NCI-H187 (cell line): Measurements from ENCODE around the gene SCGB1D2.

Experiments
- DNase-seq, 2 experiments: peaks; one replicate each; lab custom pipeline; 2025; lab: John Stamatoyannopoulos, UW

SCGB1D2 gene

DNA sequence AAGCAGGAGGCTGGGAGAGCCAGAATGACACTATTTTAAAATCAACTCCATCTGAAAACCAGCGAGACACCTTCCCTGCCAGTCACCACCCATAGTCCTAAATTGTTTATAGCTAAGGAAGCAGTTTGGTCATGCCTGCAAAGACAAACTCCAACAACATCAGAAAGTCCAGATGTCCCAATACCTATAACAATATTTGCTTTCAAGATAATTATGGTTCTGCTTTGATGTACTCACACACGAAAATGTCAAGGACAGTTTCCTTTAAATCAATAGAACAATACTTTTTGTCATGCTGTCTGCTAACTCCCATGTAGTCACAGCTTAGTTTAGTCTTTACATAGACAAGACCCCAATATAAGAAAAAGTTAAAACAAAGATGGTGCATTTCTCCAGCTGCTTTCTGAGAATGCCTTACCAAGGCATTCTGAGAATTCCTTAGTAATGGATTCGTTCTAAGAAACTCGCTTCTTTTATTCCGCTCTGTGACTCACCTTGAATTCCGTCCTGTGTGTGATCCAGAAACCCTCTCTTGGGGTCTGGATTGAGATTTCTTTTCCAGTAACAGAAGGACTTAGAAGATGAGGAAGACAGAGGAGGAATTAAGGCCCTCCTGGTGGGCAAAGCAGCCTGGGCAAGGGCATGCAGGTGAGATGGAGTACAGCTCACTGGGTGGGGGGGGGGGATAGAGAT lies 18.4 kb downstream of the SCGB1D2 start:
- DNase-seq: no peak

DNA sequence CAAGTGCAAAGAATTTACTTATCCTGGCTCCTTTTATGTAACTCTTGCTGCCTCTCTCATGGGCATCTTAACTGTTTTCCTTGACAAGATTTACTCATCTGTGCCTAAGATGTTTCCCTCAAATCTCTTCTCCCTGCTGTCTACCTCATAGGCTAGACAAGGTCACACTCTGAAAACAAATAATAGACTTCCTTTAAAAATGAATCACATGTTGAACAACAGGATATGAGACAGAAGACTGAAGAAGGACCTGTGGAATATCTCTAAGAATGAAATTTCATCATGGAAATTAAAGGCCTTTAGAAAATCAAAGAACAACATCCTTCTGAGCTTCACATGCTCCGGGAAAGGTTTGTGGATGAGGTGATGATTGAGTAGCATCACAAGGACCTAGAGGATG lies 22.0 kb downstream of the SCGB1D2 start:
- DNase-seq: no peak

- DNase-seq: no peak
These were observed 24.5 kb downstream of the SCGB1D2 start for GRCh38 chr11:62266558-62266957.

DNA sequence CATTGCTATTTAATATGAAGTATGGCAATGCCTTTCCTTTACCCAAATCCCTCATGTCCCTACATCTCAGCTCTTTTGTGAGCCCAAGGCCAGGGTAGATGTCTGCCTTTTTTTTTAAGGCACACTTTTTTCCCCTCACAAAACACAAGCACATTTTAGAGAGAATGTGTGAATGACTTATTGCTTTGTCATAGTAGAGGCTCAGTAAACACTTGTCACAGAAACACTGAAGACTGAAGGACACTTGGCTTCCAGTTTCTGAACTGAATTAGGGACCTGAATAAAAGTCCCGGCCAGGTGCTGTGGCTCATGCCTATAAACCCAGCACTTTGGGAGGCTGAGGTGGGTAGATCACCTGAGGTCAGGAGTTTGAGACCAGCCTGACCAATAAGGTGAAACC lies 25.0 kb downstream of the SCGB1D2 start:
- no peak for DNase-seq

DNA sequence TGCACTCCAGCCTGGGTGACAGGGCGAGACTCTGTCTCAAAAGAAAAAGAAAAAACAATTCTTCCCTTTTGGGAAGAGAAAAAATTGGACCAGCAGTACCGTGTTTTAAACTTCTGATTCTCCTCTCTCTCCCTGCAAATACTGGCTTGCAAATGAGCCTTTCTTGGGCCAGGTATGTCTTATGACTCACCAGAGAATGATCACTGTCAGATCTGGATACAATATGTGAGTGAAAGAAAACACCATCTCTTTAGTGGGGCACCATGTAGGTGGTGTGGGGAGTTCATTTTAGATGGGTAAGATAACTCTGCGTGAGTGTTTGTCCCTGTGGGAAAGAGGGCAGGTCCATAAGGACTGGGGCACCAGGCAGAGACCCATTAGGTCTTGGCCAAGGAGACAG lies 25.5 kb downstream of the SCGB1D2 start:
- DNase-seq: no peak

DNA sequence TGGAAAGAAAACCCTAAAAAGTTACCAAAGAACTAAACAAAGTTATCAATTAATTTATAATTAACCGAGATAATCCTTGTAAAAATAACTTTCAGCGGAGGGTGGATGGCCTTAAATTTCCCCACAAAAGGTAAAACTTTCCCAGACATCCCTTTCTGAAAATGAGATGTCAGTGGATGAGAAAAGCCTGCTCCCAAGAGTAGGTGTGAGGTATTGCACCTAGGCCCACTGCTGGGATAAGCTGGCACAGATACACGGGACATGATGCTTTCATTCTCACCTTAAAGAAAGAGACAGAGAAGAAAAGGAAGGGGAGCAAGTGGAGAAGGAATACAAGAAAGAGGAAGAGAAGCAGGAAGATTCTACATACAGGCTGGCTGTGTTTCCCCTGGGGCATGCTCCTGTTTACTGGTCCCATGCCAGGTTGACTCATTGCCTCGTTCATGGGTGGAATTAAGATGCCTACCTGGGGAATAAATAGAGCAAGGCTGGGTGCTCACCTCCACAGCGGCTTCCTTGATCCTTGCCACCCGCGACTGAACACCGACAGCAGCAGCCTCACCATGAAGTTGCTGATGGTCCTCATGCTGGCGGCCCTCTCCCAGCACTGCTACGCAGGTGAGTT lies 27.7 kb downstream of the SCGB1D2 start, which contains the start of gene SCGB2A2:
Gene SCGB2A2, plus strand, starts transcription at position 505 of the 625 bp plus-strand sequence. Its CDS starts 59 bp downstream, at position 564.
- no peak for DNase-seq

- DNase-seq: no peak
These were observed 31.2 kb downstream of the SCGB1D2 start for GRCh38 chr11:62273284-62273683.

- DNase-seq: no peak
These were observed 31.8 kb downstream of the SCGB1D2 start for GRCh38 chr11:62273789-62274275.

GRCh38 chr11:62280452-62280851 lies 38.4 kb downstream of the SCGB1D2 start:
- no peak for DNase-seq
